GM12878 (cell line): Measurements from ENCODE around the gene MFAP4. TPM values are rescaled to one million over a fixed set of nuclear protein-coding genes. Genes with fewer than 3 reads are reported as not detected.

Experiments used
- ATAC-seq: fragments of 200-7000 bp; cut with Tn5 transposase; 3 replicates; pipeline ENCODE4 v1.9.1; 2020; ENCODE audit warnings: mild to moderate bottlenecking, moderate library complexity
- BruUV-seq: library from RNA; stranded (reverse); fragments of 400-500 nt; replicated peaks from 2 replicates; lab custom pipeline; 2021; lab: Mats Ljungman, UMichigan
- CTCF ChIA-PET: fragments of 300-600 bp; sonication (Branson Sonifier 250); formaldehyde crosslinking; extraction: SDS; loops from one replicate; lab custom pipeline; 2021; ENCODE audit warnings: inconsistent platforms; lab: Yijun Ruan, JAX
- POLR2A ChIA-PET: fragments of 350-600 bp; formaldehyde crosslinking; extraction: SDS; loops from one replicate; lab custom pipeline; 2021; ENCODE audit warnings: inconsistent platforms; lab: Charles Lee
- RAD21 ChIA-PET: fragments of 300-600 bp; sonication (Branson Sonifier 250); formaldehyde crosslinking; loops from one replicate; lab custom pipeline; 2023; ENCODE audit warnings: antibody characterized with exemption; ENCODE audit not compliant: unreplicated experiment; lab: Charles Lee
- SMC1A ChIA-PET: fragments of 300-600 bp; sonication (Branson Sonifier 250); formaldehyde crosslinking; loops from one replicate; lab custom pipeline; 2023; ENCODE audit not compliant: unreplicated experiment, uncharacterized antibody; lab: Charles Lee
- DNase-seq: peaks from one replicate; pipeline ENCODE4 v3.0.0-alpha.2; 2011; ENCODE audit warnings: low read depth, low spot score
- FAIRE-seq: peaks from 3 replicates; lab custom pipeline; 2011; peaks lifted over from hg19 to GRCh38; lab: Jason Lieb, UNC
- H2AFZ ChIP-seq: 2 replicates; pipeline ENCODE4 v1.6.0; 2011; ENCODE audit warnings: low read depth, low read length, control low read depth; ENCODE audit not compliant: control insufficient read depth
- H3K27ac ChIP-seq: 2 replicates; pipeline ENCODE4 v1.5.1; 2011; ENCODE audit warnings: control low read depth; ENCODE audit not compliant: control insufficient read depth, insufficient read depth
- H3K27me3 ChIP-seq, 2 experiments: replicated peaks in 1 of 2; 2 replicates each; pipeline versions ENCODE4 v1.6.0 to v1.6.1; 2011; ENCODE audit warnings: low read length in 1 of 2; ENCODE audit not compliant: control insufficient read depth in 2 of 2, insufficient read depth in 2 of 2
- H3K36me3 ChIP-seq, 2 experiments: 2 replicates each; pipeline ENCODE4 v1.5.1; 2011; ENCODE audit warnings: low read length in 1 of 2; ENCODE audit not compliant: control insufficient read depth in 2 of 2, insufficient read depth in 2 of 2
- H3K4me1 ChIP-seq: 2 replicates; pipeline ENCODE4 v1.6.1; 2011; ENCODE audit warnings: mild to moderate bottlenecking, low read length, moderate library complexity, mixed read lengths; ENCODE audit not compliant: control insufficient read depth, insufficient read depth
- H3K4me2 ChIP-seq: 2 replicates; pipeline ENCODE4 v1.6.0; 2011; ENCODE audit warnings: control low read depth; ENCODE audit not compliant: control insufficient read depth, insufficient read depth
- H3K4me3 ChIP-seq: fragments of 200-600 bp; sonication (generic); 2 replicates; pipeline ENCODE4 v1.5.1; 2016
- H3K79me2 ChIP-seq: 2 replicates; pipeline ENCODE4 v1.6.0; 2011; ENCODE audit warnings: low read length; ENCODE audit not compliant: control insufficient read depth, insufficient read depth
- H3K9ac ChIP-seq: 2 replicates; pipeline ENCODE4 v1.8.0; 2011; ENCODE audit warnings: low read length, control low read depth, mixed read lengths; ENCODE audit not compliant: control insufficient read depth, insufficient read depth
- H3K9me3 ChIP-seq: replicated peaks from 3 replicates; pipeline ENCODE4 v1.5.1; 2011; ENCODE audit warnings: mild to moderate bottlenecking, low read length; ENCODE audit not compliant: control insufficient read depth, insufficient read depth
- H4K20me1 ChIP-seq: 2 replicates; pipeline ENCODE4 v1.6.0; 2011; ENCODE audit not compliant: control insufficient read depth, insufficient read depth
- BHLHE40 ChIP-seq, 2 experiments: fragments of 450-650 bp in 1 of 2; IDR thresholded peaks; 2 replicates each; pipeline ENCODE4 v1.6.1; 2011 to 2017; ENCODE audit warnings: low read depth in 2 of 2, borderline replicate concordance in 1 of 2, improper control_type of control experiment in 1 of 2, low read length in 1 of 2, mild to moderate bottlenecking in 1 of 2
- KDM1A ChIP-seq: fragments of 200-600 bp; sonication (generic); IDR thresholded peaks from 2 replicates; pipeline ENCODE4 v1.6.1; 2016; ENCODE audit warnings: borderline replicate concordance
- PKNOX1 ChIP-seq: fragments of 450-650 bp; IDR thresholded peaks from 2 replicates; pipeline ENCODE4 v1.6.1; 2016; ENCODE audit warnings: mild to moderate bottlenecking
- RB1 ChIP-seq: fragments of 450-650 bp; formaldehyde crosslinking; IDR thresholded peaks from 2 replicates; pipeline ENCODE4 v1.6.1; 2017; ENCODE audit warnings: mild to moderate bottlenecking, borderline replicate concordance
- RFX5 ChIP-seq: IDR thresholded peaks from 2 replicates; pipeline ENCODE4 v1.6.1; 2011; ENCODE audit warnings: low read depth, low read length, improper control_type of control experiment
- WGBS: methylation state at CpG from one replicate; pipeline ENCODE4 v1.1.6; 2016; ENCODE audit warnings: low lambda C conversion rate; ENCODE audit not compliant: insufficient replicate concordance, insufficient coverage; ENCODE audit errors: missing lambda C conversion rate; 5-methylcytosine and 5-hydroxymethylcytosine counted together
- in situ Hi-C: fragments of 300-500 bp; cut with MboI; formaldehyde crosslinking; loops from 9 replicates; pipeline ENCODE4 v1.14.3; 2018; ENCODE audit warnings: mixed read lengths
- intact Hi-C: fragments of 100-400 bp; cut with micrococcal nuclease; formaldehyde crosslinking; loops from one replicate; pipeline ENCODE4 v1.14.2; 2022; ENCODE audit not compliant: unreplicated experiment
- polyA plus RNA-seq, 11 experiments: library from polyadenylated mRNA; depleted of rRNA in 4 of 11; unstranded in 6 of 11; stranded (reverse) in 5 of 11; fragments of >200 nt; fragmentation: Nextera tagmentation in 4 of 11; fragmentation: Illumina TruSeq in 1 of 11; extraction: Ambion mirVana in 4 of 11; extraction: Trizol in 1 of 11; gene quantifications; 1 replicate in 1 of 11; 2 replicates in 10 of 11; pipeline versions ENCODE4 v1.2.1 to v1.2.3, GENCODE V29; 2011 to 2016; ENCODE audit warnings: inconsistent platforms in 2 of 11, missing spikeins in 2 of 11, low read depth in 1 of 11
- total RNA-seq, 4 experiments: library from RNA; depleted of rRNA in 3 of 4; stranded (reverse); fragments of >200 nt in 3 of 4; fragmentation: Illumina TruSeq in 1 of 4; extraction: Trizol in 1 of 4; gene quantifications; 2 replicates each; pipeline versions ENCODE4 v1.2.1 to v1.2.3, GENCODE V29; 2013 to 2021
- TF ChIP-seq, protein P1 (sequence below): IDR thresholded peaks from 2 replicates; pipeline ENCODE4 v1.6.1; 2011; ENCODE audit warnings: borderline replicate concordance, low read depth, mild to moderate bottlenecking, moderate library complexity, low read length; ENCODE audit not compliant: insufficient read depth, poor library complexity, severe bottlenecking
- TF ChIP-seq, protein P2 (sequence below): fragments of 450-650 bp; IDR thresholded peaks from 2 replicates; pipeline ENCODE4 v1.6.1; 2017; ENCODE audit warnings: mild to moderate bottlenecking, low read depth, inconsistent platforms; ENCODE audit not compliant: poor library complexity, severe bottlenecking

The MFAP4 gene
- total and polyA plus RNA-seq, 10 of the 15 experiments (the other 5 are each of a cell fraction or from before 2014, with no cell fraction given) = 0.08 to 0.28 (median 0.09) TPM; not detected in 7

DNA sequence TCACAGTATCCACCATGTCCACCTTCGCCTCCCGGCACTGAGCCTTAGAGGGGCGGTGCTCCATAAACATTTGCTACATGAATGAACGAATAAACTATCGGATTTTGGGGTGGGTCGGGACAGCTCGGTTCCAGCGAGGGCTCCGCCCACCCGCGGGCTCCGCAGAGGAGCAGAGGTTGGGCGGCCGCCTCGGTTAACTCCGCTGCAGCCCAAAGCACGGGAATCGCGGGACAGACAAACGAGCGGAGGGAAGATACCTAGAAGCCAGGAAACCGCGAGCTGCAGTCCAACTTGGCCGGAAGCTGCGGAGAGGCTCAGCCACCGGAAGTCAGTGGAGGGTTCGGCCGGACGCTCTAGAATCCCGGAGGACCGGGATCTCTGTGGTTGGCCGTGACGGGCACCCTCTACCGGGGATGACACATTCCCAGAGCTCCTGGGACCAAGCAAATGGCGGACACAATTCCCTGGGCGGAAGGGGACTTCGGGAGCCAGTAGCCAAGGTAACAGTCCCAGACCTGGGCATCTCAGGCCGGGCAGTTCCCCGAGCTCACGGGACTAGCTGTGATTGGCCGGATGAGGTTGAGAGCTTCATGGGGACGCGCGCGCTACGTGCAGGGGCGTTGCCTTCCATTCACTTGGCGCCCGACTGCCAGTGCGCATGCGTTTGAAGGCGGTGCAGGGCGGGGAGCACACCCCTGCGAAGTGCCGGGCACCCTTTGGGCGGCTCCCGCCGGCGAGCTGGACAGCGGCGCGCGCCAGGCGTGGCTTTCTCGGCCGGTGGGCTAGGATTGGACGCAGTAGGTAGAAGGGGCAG, 9.2 kb downstream of the MFAP4 start (continued):
- TF ChIP-seq, protein P1, sequence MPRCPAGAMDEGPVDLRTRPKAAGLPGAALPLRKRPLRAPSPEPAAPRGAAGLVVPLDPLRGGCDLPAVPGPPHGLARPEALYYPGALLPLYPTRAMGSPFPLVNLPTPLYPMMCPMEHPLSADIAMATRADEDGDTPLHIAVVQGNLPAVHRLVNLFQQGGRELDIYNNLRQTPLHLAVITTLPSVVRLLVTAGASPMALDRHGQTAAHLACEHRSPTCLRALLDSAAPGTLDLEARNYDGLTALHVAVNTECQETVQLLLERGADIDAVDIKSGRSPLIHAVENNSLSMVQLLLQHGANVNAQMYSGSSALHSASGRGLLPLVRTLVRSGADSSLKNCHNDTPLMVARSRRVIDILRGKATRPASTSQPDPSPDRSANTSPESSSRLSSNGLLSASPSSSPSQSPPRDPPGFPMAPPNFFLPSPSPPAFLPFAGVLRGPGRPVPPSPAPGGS = peak; percentile 17
- TF ChIP-seq RB1 (peak; percentile 32; the same call in 1 of the 2 replicates), KDM1A (no peak), RFX5 (peak; percentile 58)
- TF ChIP-seq, protein P2, sequence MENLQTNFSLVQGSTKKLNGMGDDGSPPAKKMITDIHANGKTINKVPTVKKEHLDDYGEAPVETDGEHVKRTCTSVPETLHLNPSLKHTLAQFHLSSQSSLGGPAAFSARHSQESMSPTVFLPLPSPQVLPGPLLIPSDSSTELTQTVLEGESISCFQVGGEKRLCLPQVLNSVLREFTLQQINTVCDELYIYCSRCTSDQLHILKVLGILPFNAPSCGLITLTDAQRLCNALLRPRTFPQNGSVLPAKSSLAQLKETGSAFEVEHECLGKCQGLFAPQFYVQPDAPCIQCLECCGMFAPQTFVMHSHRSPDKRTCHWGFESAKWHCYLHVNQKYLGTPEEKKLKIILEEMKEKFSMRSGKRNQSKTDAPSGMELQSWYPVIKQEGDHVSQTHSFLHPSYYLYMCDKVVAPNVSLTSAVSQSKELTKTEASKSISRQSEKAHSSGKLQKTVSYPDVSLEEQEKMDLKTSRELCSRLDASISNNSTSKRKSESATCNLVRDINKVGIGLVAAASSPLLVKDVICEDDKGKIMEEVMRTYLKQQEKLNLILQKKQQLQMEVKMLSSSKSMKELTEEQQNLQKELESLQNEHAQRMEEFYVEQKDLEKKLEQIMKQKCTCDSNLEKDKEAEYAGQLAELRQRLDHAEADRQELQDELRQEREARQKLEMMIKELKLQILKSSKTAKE = no peak

GRCh38 chr17:19376811-19377210, 10.2 kb downstream of the MFAP4 start:
- TF ChIP-seq BHLHE40 (IDR thresholded peaks at IDR 0.05; ENCODE audit: borderline replicate concordance in 1 of 2, low read depth in 2 of 2, low read length in 1 of 2) (no peak), PKNOX1 (peak; percentile 71)
- SMC1A ChIA-PET = interaction anchor here (1.5 to 1.8 kb wide), 3 partner anchors 10 to 14 kb away, joined by 4 to 10 read pairs (median 6); partner anchors contain the start of gene B9D1
- CTCF ChIA-PET = interaction anchor here (0.9 to 1.9 kb wide), 5 partner anchors 14 to 1404 kb away, joined by 3 to 39 read pairs (median 4); partner anchors contain the start of genes B9D1, DRC3 and TOM1L2
- Histone ChIP-seq H3K4me3 (peak overlapping the region; percentile 84), H2AFZ (peak overlapping the region; percentile 100), H3K27ac (peak overlapping the region; percentile 93), H4K20me1 (no peaks in the 10 kb centered on the region), H3K36me3 (peaks cover 4 to 18% of the 10 kb centered on the region in 2 experiments), H3K9me3 (no peaks in the 10 kb centered on the region), H3K4me1 (peaks cover 6% of the 10 kb centered on the region), H3K79me2 (peaks cover 4% of the 10 kb centered on the region), H3K27me3 (no peaks in the 10 kb centered on the region), H3K9ac (peak overlapping the region; percentile 93), H3K4me2 (peak overlapping the region; percentile 51)
- DNase-seq = no peak
- RAD21 ChIA-PET = interaction anchor here (1.8 to 1.9 kb wide), 3 partner anchors 15 to 71 kb away, joined by 10 to 21 read pairs (median 14); partner anchors contain the start of gene B9D1
- intact Hi-C loops = loop anchor here (5.0 kb wide), 1 partner anchor 85 kb away; no protein-coding TSS in a partner anchor
- no TSS peak for BruUV-seq
- no peak for ATAC-seq
- WGBS = 44% methylated on average over 2 of the region's 2 CpGs
- in situ Hi-C loops = no loop called here
- POLR2A ChIA-PET = interaction anchor here (1.6 kb wide), 1 partner anchor 85 kb away, joined by 5 read pairs; no protein-coding TSS in a partner anchor
- FAIRE-seq = no peak
